ENCODE results near the gene SLC6A6.

- TF ChIP-seq POLR2A (IDR thresholded peaks at IDR 0.05; ENCODE audit: low read length) = no peak
- TF ChIP-seq GATA1 (IDR thresholded peaks at IDR 0.05; ENCODE audit: low read depth, low read length) = no peak
These were observed 26.0 kb downstream of the SLC6A6 start for GRCh38 chr3:14428087-14429033.

All from erythroblast (primary cell).